ENCODE data around the gene PSMC1. TPM values are rescaled to one million over a fixed set of nuclear protein-coding genes. Genes with fewer than 3 reads are reported as not detected.
"Not testable (repeated sequence)": the region's sequence is repeated elsewhere in the genome, so short reads cannot be mapped to it uniquely, and the experiment has no call there.

PSMC1 gene
- 100 to 1,000 TPM; 110 to 142 (median 137) TPM for polyA plus RNA-seq (ENCODE audit: insufficient read length in 3 of 3)
- long read RNA-seq, donor 1, full-length matches to known transcripts: 42 of 70 reads
- long read RNA-seq, donor 1, partial matches to known transcripts: 28 of 70 reads
- long read RNA-seq, donor 1, other reads (novel, unspliced or antisense): 0 of 70 reads
- long read RNA-seq, donor 2, full-length matches to known transcripts: 49 of 78 reads
- long read RNA-seq, donor 2, partial matches to known transcripts: 29 of 78 reads
- long read RNA-seq, donor 2, other reads (novel, unspliced or antisense): 0 of 78 reads
- long read RNA-seq, donor 3, full-length matches to known transcripts: 26 of 60 reads
- long read RNA-seq, donor 3, partial matches to known transcripts: 34 of 60 reads
- long read RNA-seq, donor 3, other reads (novel, unspliced or antisense): 0 of 60 reads
- long read RNA-seq, donor 4, full-length matches to known transcripts: 47 of 80 reads
- long read RNA-seq, donor 4, partial matches to known transcripts: 33 of 80 reads
- long read RNA-seq, donor 4, other reads (novel, unspliced or antisense): 0 of 80 reads
- long read RNA-seq, donor 5, full-length matches to known transcripts: 20 of 20 reads
- long read RNA-seq, donor 5, partial matches to known transcripts: 0 of 20 reads
- long read RNA-seq, donor 5, other reads (novel, unspliced or antisense): 0 of 20 reads
- long read RNA-seq, donor 6, full-length matches to known transcripts: 29 of 72 reads
- long read RNA-seq, donor 6, partial matches to known transcripts: 43 of 72 reads
- long read RNA-seq, donor 6, other reads (novel, unspliced or antisense): 0 of 72 reads
- long read RNA-seq, donor 7, full-length matches to known transcripts: 20 of 52 reads
- long read RNA-seq, donor 7, partial matches to known transcripts: 32 of 52 reads
- long read RNA-seq, donor 7, other reads (novel, unspliced or antisense): 0 of 52 reads
- long read RNA-seq, donor 8, full-length matches to known transcripts: 12 of 19 reads
- long read RNA-seq, donor 8, partial matches to known transcripts: 7 of 19 reads
- long read RNA-seq, donor 8, other reads (novel, unspliced or antisense): 0 of 19 reads
- long read RNA-seq, donor 9, full-length matches to known transcripts: 53 of 96 reads
- long read RNA-seq, donor 9, partial matches to known transcripts: 43 of 96 reads
- long read RNA-seq, donor 9, other reads (novel, unspliced or antisense): 0 of 96 reads
- long read RNA-seq, donor 10, full-length matches to known transcripts: 29 of 56 reads
- long read RNA-seq, donor 10, partial matches to known transcripts: 27 of 56 reads
- long read RNA-seq, donor 10, other reads (novel, unspliced or antisense): 0 of 56 reads
- long read RNA-seq, donor 11, full-length matches to known transcripts: 20 of 37 reads
- long read RNA-seq, donor 11, partial matches to known transcripts: 17 of 37 reads
- long read RNA-seq, donor 11, other reads (novel, unspliced or antisense): 0 of 37 reads
- long read RNA-seq, donor 12, full-length matches to known transcripts: 62 of 90 reads
- long read RNA-seq, donor 12, partial matches to known transcripts: 28 of 90 reads
- long read RNA-seq, donor 12, other reads (novel, unspliced or antisense): 0 of 90 reads
- long read RNA-seq, donor 13, full-length matches to known transcripts: 22 of 74 reads
- long read RNA-seq, donor 13, partial matches to known transcripts: 52 of 74 reads
- long read RNA-seq, donor 13, other reads (novel, unspliced or antisense): 0 of 74 reads
- long read RNA-seq, donor 14: 0 reads
- long read RNA-seq, donor 15: 0 reads
- long read RNA-seq, donor 16, full-length matches to known transcripts: 36 of 74 reads
- long read RNA-seq, donor 16, partial matches to known transcripts: 38 of 74 reads
- long read RNA-seq, donor 16, other reads (novel, unspliced or antisense): 0 of 74 reads

- DNase-seq: peak; percentile 94
These were observed at the start of gene PSMC1 for GRCh38 chr14:90256354-90257131. TSS of gene PSMC1 (plus strand) at chr14:90256553. CDS start at chr14:90256598, 45 bp downstream.

GRCh38 chr14:90213099-90213748, 43.1 kb upstream of the PSMC1 start:
- DNase-seq: no peak

GRCh38 chr14:90228478-90228877, 27.9 kb upstream of the PSMC1 start:
- DNase-seq: no peak

- DNase-seq: not testable (repeated sequence)
These were observed 26.4 kb upstream of the PSMC1 start for GRCh38 chr14:90229942-90230341.

- peak; percentile 29 for DNase-seq
These were observed 21.0 kb upstream of the PSMC1 start for GRCh38 chr14:90235179-90235976.

- DNase-seq: no peak
These were observed 17.2 kb upstream of the PSMC1 start for GRCh38 chr14:90239139-90239538.

GRCh38 chr14:90242444-90242843, 13.9 kb upstream of the PSMC1 start:
- no peak for DNase-seq

- DNase-seq: no peak
These were observed 9.4 kb upstream of the PSMC1 start for GRCh38 chr14:90246936-90247335.

GRCh38 chr14:90247441-90247840, 8.9 kb upstream of the PSMC1 start:
- not testable (repeated sequence) for DNase-seq

GRCh38 chr14:90248594-90248993, 7.8 kb upstream of the PSMC1 start:
- DNase-seq: no peak

- DNase-seq: no peak
These were observed 2.5 kb upstream of the PSMC1 start for GRCh38 chr14:90253826-90254225.

GRCh38 chr14:90255871-90256270, 482 bp upstream of the PSMC1 start:
- no peak for DNase-seq

GRCh38 chr14:90263748-90264449, 7.5 kb downstream of the PSMC1 start:
- no peak for DNase-seq

- no peak for DNase-seq
These were observed 10.2 kb downstream of the PSMC1 start for GRCh38 chr14:90266441-90267154.

GRCh38 chr14:90268420-90268819, 12.1 kb downstream of the PSMC1 start:
- no peak for DNase-seq

GRCh38 chr14:90272523-90272922, 16.2 kb downstream of the PSMC1 start:
- no peak for DNase-seq

- no peak for DNase-seq
These were observed 17.2 kb downstream of the PSMC1 start for GRCh38 chr14:90273532-90273931.
